ENCODE data around the gene MYH10.

The MYH10 gene

DNA sequence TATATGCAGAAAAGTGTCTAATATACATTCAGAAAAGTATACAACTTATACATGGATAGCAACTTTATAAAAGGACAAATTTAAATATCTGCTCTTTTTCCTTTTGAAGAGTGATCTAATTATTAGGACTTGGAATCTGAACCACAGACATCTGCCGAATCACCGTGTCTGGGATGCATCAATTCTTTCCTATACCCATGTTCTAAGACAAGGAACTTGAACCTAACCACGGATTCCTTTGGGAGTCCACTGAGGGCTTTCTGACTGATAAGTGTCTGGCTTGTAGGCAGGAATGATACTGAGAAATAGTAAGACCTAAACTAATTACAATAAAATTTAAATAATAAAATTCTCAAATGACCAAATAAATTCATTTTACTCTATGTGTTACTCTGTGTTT lies 140.7 kb downstream of the MYH10 start:
- TF ChIP-seq, protein P1, sequence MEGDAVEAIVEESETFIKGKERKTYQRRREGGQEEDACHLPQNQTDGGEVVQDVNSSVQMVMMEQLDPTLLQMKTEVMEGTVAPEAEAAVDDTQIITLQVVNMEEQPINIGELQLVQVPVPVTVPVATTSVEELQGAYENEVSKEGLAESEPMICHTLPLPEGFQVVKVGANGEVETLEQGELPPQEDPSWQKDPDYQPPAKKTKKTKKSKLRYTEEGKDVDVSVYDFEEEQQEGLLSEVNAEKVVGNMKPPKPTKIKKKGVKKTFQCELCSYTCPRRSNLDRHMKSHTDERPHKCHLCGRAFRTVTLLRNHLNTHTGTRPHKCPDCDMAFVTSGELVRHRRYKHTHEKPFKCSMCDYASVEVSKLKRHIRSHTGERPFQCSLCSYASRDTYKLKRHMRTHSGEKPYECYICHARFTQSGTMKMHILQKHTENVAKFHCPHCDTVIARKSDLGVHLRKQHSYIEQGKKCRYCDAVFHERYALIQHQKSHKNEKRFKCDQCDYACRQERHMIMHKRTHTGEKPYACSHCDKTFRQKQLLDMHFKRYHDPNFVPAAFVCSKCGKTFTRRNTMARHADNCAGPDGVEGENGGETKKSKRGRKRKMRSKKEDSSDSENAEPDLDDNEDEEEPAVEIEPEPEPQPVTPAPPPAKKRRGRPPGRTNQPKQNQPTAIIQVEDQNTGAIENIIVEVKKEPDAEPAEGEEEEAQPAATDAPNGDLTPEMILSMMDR (IDR thresholded peaks at IDR 0.05): no peak

DNA sequence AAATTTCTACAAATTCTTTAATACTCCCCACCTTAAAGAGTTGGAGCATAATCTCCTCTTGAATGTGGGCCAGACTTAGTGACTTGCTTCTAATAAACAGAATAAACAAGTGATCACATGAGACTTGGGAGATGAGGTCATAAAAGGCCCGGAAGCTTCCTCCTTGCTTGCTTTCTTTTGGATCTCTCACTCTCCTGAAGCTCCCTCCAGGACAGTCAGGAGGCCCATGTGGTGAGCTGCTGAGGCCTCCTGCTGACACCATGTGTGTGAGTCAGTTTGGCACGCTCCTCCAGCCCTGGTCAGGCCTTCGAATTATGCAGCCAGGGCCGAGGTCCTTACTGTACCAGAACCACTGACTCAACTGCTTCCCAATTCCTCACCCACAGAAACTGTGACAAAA lies 141.6 kb downstream of the MYH10 start:
- TF ChIP-seq, protein P1 (IDR thresholded peaks at IDR 0.05): no peak

DNA sequence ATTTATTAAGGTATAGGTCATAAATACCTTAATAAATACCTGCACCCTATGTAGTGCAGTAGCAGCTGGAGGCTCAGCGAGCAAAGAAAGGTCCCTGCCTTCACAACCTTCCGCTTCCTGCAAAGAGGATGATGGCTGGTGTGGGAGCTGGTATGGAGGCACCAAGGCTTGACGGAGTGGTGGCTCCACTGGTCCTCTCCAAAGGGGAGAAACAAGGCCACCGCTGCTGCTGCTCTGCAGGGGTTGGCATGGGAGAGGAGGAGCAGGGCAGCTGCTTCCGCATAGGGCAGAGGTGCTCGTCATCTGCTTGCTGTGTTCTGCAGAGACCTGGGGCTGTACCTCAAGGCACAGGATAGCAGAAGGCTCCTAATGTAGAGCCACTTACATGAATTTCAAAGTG lies 142.0 kb downstream of the MYH10 start:
- TF ChIP-seq, protein P1 (IDR thresholded peaks at IDR 0.05): no peak

DNA sequence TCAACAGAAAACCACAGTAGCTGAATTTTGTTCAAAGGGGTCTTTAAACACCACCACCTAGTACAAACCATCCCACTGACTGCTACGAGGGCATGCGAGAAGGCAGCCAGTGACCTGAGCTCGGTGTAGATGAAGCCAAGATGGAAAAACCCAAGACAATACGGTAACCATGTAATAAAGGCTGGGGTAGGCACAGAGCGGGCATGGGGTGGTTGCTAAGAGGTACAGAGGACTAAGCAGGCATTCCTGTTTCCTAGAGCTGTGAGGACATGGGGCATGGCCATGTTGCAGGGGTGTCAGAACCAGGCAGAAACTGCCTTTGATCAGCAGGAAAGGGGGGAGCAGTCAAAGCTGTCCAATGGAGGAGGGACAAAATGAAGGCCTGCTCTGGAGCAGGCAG lies 142.8 kb downstream of the MYH10 start:
- TF ChIP-seq, protein P1 (IDR thresholded peaks at IDR 0.05): no peak

DNA sequence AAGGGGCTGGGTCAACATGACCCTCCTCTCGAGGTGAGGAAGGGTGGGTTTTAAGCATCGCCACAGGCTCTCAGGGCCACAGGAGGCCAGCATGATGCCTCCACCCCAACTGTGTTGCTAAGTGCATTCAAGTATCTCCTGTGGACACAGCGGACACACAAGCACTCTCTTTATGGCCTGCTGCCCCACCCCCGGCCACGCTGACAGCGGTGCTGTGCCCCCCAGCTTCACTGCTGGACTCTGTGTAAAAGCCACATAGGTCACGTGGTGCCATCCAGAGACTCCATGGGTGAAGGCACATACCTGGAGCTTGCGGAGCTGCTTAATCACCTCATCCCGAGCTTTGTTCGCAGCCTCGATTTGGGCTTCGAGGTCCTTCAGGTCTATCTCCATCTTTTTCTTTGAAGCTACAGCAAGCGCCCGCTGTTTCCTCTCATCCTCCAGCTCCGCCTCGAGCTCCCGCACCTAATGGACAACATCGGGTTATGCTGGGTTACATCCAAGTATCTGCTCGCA lies 143.3 kb downstream of the MYH10 start:
- TF ChIP-seq, protein P1 (IDR thresholded peaks at IDR 0.05): no peak

DNA sequence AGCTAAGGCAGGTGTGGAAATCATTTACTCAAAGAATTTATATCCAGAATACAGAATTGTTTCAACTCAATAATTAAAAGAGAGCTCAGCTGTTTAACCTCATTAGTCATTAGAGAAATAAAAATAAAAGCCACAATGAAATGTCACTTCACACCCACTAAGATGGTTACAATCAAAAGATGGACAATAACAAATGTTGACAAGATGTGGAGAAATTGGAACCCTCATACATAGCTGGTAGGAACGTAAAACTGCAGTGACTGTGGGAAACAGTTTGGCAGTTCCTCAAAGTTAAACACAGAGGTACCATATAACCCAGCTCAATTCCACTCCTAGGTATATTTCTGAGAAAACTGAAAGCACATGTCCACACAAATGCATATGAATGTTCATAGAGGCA lies 145.0 kb downstream of the MYH10 start:
- TF ChIP-seq, protein P1 (IDR thresholded peaks at IDR 0.05): no peak

DNA sequence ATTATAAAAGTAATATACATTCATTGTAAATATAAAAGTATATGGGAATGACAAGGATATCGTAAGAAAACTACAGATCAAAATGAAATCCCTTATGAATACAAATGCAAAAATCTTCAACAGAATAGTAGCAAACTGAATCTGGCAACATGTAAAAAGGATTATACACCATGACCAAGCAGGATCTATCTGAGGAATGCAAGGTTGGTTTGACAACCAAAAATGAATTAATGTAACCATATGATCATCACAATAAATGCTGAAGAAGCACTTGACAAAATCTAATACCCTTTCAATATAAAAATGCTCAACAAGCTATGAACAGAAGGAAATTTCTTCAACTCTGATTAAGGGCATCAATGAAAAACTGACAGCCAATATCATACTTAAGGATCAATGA lies 146.1 kb downstream of the MYH10 start:
- TF ChIP-seq, protein P1 (IDR thresholded peaks at IDR 0.05): no peak

DNA sequence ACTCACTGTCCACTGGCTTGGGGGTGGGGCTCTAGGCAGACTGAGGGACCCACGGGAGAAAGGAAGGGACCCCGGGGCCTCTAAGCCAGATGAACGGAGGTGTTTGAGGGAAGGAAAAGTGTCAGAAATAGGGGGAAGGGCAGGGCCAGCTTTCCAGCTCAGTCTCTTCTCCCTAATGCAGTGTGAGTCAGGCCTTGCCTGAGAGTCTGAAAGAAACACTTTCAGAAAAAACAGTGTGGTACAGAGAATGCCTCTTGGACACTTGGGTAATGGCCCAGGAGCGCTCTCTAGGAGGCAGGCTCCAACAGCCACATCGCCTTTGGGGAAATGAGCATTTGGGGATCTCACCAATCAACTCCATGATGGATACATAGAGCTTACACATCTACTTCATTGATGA lies 148.0 kb downstream of the MYH10 start:
- TF ChIP-seq, protein P1 (IDR thresholded peaks at IDR 0.05): no peak

Measured in LNCAP (cell line).